ENCODE data around the gene MAST4.

Gene MAST4

DNA sequence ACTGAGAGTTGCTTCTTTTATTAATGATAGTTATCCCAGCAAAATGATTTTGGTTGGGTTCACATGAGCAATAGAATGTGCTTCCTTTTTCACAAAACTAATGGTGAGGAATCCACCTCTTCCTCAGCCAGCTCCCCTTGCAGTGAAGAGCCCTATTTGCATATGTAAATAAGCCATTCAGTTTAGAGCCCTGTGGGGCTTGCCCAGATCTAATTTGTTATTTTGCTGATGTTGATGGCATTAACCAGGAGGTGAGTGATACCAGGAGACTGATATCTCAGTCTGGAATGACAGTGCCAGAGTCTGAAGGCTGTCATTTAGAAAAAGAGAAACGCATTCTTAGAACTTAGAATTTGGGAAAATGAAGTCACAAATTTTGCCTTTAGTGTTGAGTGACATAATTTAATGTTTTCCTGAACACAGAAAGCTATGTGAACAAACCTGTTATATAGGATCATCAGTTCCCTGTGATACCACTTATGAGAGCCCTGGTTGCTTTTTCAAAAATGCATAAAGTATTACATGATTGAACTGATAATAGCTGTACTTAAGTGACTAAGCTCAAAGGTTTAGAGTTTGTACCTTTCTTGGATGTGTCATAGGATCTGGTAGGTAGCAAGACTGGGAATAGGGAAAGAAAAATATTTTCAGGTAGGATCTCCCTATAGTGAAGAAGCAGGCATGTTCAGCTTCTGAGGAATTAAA lies 271.6 kb downstream of the MAST4 start:
- POLR2A ChIA-PET (ENCODE audit: low non-redundant PET): no interaction called here
- TF ChIP-seq, protein P1, sequence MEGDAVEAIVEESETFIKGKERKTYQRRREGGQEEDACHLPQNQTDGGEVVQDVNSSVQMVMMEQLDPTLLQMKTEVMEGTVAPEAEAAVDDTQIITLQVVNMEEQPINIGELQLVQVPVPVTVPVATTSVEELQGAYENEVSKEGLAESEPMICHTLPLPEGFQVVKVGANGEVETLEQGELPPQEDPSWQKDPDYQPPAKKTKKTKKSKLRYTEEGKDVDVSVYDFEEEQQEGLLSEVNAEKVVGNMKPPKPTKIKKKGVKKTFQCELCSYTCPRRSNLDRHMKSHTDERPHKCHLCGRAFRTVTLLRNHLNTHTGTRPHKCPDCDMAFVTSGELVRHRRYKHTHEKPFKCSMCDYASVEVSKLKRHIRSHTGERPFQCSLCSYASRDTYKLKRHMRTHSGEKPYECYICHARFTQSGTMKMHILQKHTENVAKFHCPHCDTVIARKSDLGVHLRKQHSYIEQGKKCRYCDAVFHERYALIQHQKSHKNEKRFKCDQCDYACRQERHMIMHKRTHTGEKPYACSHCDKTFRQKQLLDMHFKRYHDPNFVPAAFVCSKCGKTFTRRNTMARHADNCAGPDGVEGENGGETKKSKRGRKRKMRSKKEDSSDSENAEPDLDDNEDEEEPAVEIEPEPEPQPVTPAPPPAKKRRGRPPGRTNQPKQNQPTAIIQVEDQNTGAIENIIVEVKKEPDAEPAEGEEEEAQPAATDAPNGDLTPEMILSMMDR (conservative IDR thresholded peaks at IDR 0.05; ENCODE audit: low read depth): no peak
- no peak for DNase-seq (ENCODE audit: low spot score)
- no peak overlapping the region for H3K27ac ChIP-seq
- CTCF ChIA-PET: interaction anchor here (0.5 to 1.3 kb wide), 3 partner anchors 52 to 955 kb away, joined by 3 to 10 read pairs (median 4); no protein-coding TSS in a partner anchor

DNA sequence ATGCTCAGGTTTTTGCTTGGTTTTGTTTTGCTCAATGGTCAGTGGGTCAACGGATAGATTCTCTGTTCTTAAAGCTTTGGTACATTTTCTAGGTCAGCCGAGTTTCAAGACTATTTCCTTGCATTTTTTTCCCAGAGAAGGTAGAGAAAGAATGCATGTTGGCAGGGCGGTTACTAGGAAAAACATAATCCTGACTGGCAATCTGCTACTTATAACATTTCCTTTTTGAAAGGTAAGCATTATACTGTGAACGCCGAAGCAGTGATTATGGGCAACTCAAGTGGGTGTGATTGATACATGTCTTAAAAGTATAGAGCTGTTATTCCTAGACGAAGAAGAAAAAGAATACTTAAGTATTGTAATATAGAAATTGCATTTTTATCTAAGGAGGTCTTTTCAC lies 273.2 kb downstream of the MAST4 start:
- DNase-seq (ENCODE audit: low spot score): no peak
- H3K27ac ChIP-seq: no peak overlapping the region
- TF ChIP-seq, protein P1 (conservative IDR thresholded peaks at IDR 0.05; ENCODE audit: low read depth): no peak
- CTCF ChIA-PET: interaction anchor here (0.6 kb wide), 1 partner anchor 689 kb away, joined by 3 read pairs; no protein-coding TSS in a partner anchor
- POLR2A ChIA-PET (ENCODE audit: low non-redundant PET): no interaction called here

DNA sequence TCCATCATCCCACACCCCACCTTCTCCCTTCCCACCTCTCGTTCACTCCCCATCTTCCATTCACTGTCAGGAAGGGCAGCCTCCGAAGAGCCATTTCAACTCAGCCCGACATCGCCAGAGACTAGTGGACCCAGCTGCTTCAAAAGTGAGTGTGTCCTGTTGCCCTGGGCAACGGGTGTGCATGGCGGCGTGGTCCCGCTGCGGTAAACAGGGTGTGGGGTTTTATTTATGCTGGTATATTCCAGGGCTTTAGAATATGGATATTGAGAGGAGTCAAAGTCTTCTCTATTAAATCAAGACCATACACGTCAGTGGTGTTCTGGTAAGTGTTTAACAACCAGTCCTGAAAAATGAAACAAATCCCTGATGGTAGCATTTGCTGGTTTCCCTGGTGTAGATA lies 274.5 kb downstream of the MAST4 start:
- no peak for DNase-seq (ENCODE audit: low spot score)
- H3K27ac ChIP-seq: no peak overlapping the region
- ChIA-PET POLR2A (ENCODE audit: low non-redundant PET) (no interaction called here), CTCF (no interaction called here)
- TF ChIP-seq, protein P1 (conservative IDR thresholded peaks at IDR 0.05; ENCODE audit: low read depth): no peak

DNA sequence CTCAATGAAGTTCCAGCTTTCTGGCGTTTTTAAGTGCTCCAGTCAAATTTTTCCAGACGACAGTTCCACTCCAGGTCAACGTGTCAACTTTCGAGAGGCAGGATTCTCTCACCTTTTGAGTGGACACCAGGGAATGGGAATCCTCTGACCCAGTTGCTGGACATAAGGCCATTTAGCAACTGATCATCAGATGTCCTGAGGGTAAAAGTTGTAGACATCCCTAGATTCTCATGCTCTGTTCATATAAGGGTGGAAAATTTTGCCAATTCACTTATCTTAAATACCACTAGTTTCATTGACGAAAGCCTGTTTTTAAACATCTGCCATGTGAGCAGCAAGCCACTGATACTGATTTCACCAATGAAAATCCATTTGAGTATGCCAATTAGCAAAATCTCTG lies 275.5 kb downstream of the MAST4 start:
- TF ChIP-seq, protein P1 (conservative IDR thresholded peaks at IDR 0.05; ENCODE audit: low read depth): no peak
- DNase-seq (ENCODE audit: low spot score): no peak
- CTCF ChIA-PET: interaction anchor here (0.6 kb wide), 1 partner anchor 64 kb away, joined by 4 read pairs; no protein-coding TSS in a partner anchor
- POLR2A ChIA-PET (ENCODE audit: low non-redundant PET): no interaction called here
- no peak overlapping the region for H3K27ac ChIP-seq

DNA sequence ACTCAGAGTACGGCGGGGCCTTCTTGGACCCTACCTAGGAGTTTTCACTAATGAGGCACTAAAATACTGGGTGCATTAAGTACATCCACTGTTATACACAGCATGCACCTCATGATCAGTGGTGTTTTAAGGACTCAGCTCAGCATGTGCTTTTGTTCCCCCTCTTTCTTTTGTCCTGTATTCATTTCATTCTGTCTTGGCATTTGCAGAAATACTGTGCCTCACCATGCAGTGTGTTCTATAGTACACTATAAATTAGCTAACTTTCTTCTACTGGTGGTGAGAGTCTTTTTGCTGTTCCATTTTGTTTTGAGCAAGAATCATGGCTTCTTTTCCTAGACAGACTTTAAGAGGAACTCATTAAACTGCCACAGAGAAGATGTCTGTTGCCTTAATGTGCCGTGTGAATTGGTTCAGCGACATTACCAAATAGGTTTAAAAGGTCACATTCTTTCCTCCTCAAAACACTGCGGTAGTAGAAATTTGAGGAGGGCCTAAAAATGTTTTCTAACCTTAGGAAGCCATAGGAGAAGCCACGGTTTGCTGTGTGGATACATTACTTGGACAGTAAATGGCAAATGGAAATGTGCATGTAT lies 276.6 kb downstream of the MAST4 start:
- CTCF ChIA-PET: interaction anchor here (0.6 to 1.4 kb wide), 3 partner anchors 9 to 315 kb away, joined by 3 to 4 read pairs (median 4); no protein-coding TSS in a partner anchor
- no peak for DNase-seq (ENCODE audit: low spot score)
- POLR2A ChIA-PET (ENCODE audit: low non-redundant PET): no interaction called here
- H3K27ac ChIP-seq: no peak overlapping the region
- TF ChIP-seq, protein P1 (conservative IDR thresholded peaks at IDR 0.05; ENCODE audit: low read depth): no peak

DNA sequence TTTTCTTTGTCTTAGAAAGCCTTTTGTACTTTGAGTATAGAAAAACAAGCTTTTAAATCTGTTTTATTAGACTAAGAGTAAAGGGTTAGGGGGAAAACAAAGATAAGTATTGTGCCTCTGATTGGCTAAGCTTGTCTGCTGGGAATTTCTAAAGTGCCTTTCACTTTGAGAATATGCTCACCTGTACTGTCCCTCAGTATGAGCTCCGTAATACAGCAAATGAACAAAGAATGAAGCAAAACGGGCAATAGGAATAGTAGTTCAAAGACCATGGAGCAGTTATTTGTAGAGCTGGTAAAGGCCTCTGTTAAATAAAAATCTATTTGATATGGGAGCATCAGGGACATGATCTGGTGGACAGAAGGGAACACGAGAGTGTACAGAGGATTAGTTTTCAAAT lies 277.8 kb downstream of the MAST4 start:
- ChIA-PET POLR2A (ENCODE audit: low non-redundant PET) (no interaction called here), CTCF (interaction anchor here (0.5 to 1.2 kb wide), 4 partner anchors 9 to 1231 kb away, joined by 3 to 4 read pairs (median 3); no protein-coding TSS in a partner anchor)
- TF ChIP-seq, protein P1 (conservative IDR thresholded peaks at IDR 0.05; ENCODE audit: low read depth): no peak
- H3K27ac ChIP-seq: no peak overlapping the region
- DNase-seq (ENCODE audit: low spot score): no peak

All from RWPE1 (cell line).